Calu3 (cell line): ENCODE results near the gene MAGI1. TPM values are rescaled to one million over a fixed set of nuclear protein-coding genes. Genes with fewer than 3 reads are reported as not detected.

Experiments
- BruUV-seq: library from RNA; stranded (reverse); fragments of 400-500 nt; replicated peaks from 2 replicates; lab custom pipeline; 2021; lab: Mats Ljungman, UMichigan
- CTCF ChIA-PET: fragments of 300-600 bp; sonication (Branson Sonifier 250); formaldehyde crosslinking; loops from one replicate; lab custom pipeline; 2022; ENCODE audit warnings: antibody characterized with exemption; lab: Charles Lee
- DNase-seq: peaks from one replicate; pipeline ENCODE4 v3.0.0; 2022
- H3K27ac Mint-ChIP-seq: one replicate; pipeline ENCODE4 v1.8.0; 2022; ENCODE audit warnings: mixed read lengths; ENCODE audit not compliant: unreplicated experiment
- H3K27me3 Mint-ChIP-seq: one replicate; pipeline ENCODE4 v1.8.0; 2022; ENCODE audit warnings: mixed read lengths; ENCODE audit not compliant: unreplicated experiment
- H3K36me3 Mint-ChIP-seq: one replicate; pipeline ENCODE4 v1.8.0; 2022; ENCODE audit warnings: mild to moderate bottlenecking, moderate library complexity, mixed read lengths; ENCODE audit not compliant: insufficient read depth, unreplicated experiment
- H3K4me1 Mint-ChIP-seq: one replicate; pipeline ENCODE4 v1.8.0; 2022; ENCODE audit warnings: mild to moderate bottlenecking, low read depth, mixed read lengths; ENCODE audit not compliant: unreplicated experiment
- H3K4me3 Mint-ChIP-seq: one replicate; pipeline ENCODE4 v1.8.0; 2022; ENCODE audit warnings: mild to moderate bottlenecking, low read depth, moderate library complexity, mixed read lengths; ENCODE audit not compliant: unreplicated experiment
- H3K9me3 Mint-ChIP-seq: one replicate; pipeline ENCODE4 v1.8.0; 2022; ENCODE audit warnings: low read depth, mixed read lengths; ENCODE audit not compliant: unreplicated experiment
- CTCF ChIP-seq: fragments of 200-600 bp; IDR thresholded peaks from one replicate; pipeline ENCODE4 v1.8.0; 2022; ENCODE audit warnings: antibody characterized with exemption; ENCODE audit not compliant: unreplicated experiment
- intact Hi-C: fragments of 100-400 bp; cut with micrococcal nuclease; formaldehyde crosslinking; loops from one replicate; pipeline ENCODE4 v1.10.0; 2022; ENCODE audit not compliant: unreplicated experiment
- total RNA-seq: library from RNA; stranded (reverse); gene quantifications from 2 replicates; pipeline ENCODE4 v1.2.3, GENCODE V29; 2022

Gene MAGI1
- total RNA-seq, 1 experiment from 2014 or later = 76.4 TPM

- CTCF ChIA-PET = no interaction called here
- Mint-ChIP-seq H3K4me3 (no peak overlapping the region), H3K27ac (no peak overlapping the region), H3K9me3 (no peaks in the 10 kb centered on the region), H3K36me3 (no peaks in the 10 kb centered on the region), H3K4me1 (peaks cover 20% of the 10 kb centered on the region), H3K27me3 (no peaks in the 10 kb centered on the region)
- TF ChIP-seq CTCF = no peak
- no TSS peak for BruUV-seq
- DNase-seq = no peak
- intact Hi-C loops = loop anchor here (10.0 kb wide), 1 partner anchor 95 kb away; no protein-coding TSS in a partner anchor
Observed at GRCh38 chr3:65669163-65669875, 369.4 kb downstream of the MAGI1 start.

GRCh38 chr3:65667963-65668362 lies 370.8 kb downstream of the MAGI1 start:
- no peak for TF ChIP-seq CTCF
- Mint-ChIP-seq H3K4me3 (no peak overlapping the region), H3K9me3 (no peaks in the 10 kb centered on the region), H3K36me3 (no peaks in the 10 kb centered on the region), H3K4me1 (peaks cover 20% of the 10 kb centered on the region), H3K27me3 (no peaks in the 10 kb centered on the region), H3K27ac (no peak overlapping the region)
- intact Hi-C loops = loop anchor here (10.0 kb wide), 1 partner anchor 93 kb away; no protein-coding TSS in a partner anchor
- no peak for DNase-seq
- CTCF ChIA-PET = no interaction called here
- BruUV-seq = no TSS peak

GRCh38 chr3:65666448-65667091 lies 372.1 kb downstream of the MAGI1 start:
- TF ChIP-seq CTCF = no peak
- Mint-ChIP-seq H3K4me3 (no peak overlapping the region), H3K4me1 (peaks cover 20% of the 10 kb centered on the region), H3K27ac (no peak overlapping the region), H3K36me3 (no peaks in the 10 kb centered on the region), H3K9me3 (no peaks in the 10 kb centered on the region), H3K27me3 (no peaks in the 10 kb centered on the region)
- CTCF ChIA-PET = no interaction called here
- no TSS peak for BruUV-seq
- no peak for DNase-seq
- intact Hi-C loops = loop anchor here (10.0 kb wide), 1 partner anchor 92 kb away; no protein-coding TSS in a partner anchor

- no peaks in the 10 kb centered on the region for H3K36me3 Mint-ChIP-seq
- no peak for TF ChIP-seq CTCF
- BruUV-seq = no TSS peak
- H3K27ac Mint-ChIP-seq = no peak overlapping the region
- DNase-seq = no peak
- no peak overlapping the region for H3K4me3 Mint-ChIP-seq
- intact Hi-C loops = loop anchor here (10.0 kb wide), 1 partner anchor 91 kb away; no protein-coding TSS in a partner anchor
- H3K27me3 Mint-ChIP-seq = no peaks in the 10 kb centered on the region
- H3K9me3 Mint-ChIP-seq = no peaks in the 10 kb centered on the region
- CTCF ChIA-PET = no interaction called here
- peaks cover 20% of the 10 kb centered on the region for H3K4me1 Mint-ChIP-seq
Observed at GRCh38 chr3:65665915-65666314, 372.8 kb downstream of the MAGI1 start.
